PC-3 (cell line): ENCODE measurements around the gene CSNK1G1. TPM values are rescaled to one million over a fixed set of nuclear protein-coding genes. Genes with fewer than 3 reads are reported as not detected.
"Not testable (repeated sequence)": the region's sequence is repeated elsewhere in the genome, so short reads cannot be mapped to it uniquely, and the experiment has no call there.

Source experiments
- ATAC-seq: fragments of 200-7000 bp; cut with Tn5 transposase; 2 replicates; pipeline ENCODE4 v1.9.1; 2020; ENCODE audit warnings: mild to moderate bottlenecking, moderate library complexity
- BruUV-seq: library from RNA; stranded (reverse); fragments of 400-500 nt; replicated peaks from 2 replicates; lab custom pipeline; 2021; lab: Mats Ljungman, UMichigan
- CTCF ChIA-PET: fragments of 300-600 bp; sonication (Branson Sonifier 250); formaldehyde crosslinking; loops from one replicate; lab custom pipeline; 2022; ENCODE audit warnings: antibody characterized with exemption; lab: Charles Lee
- POLR2A ChIA-PET: fragments of 300-600 bp; sonication (Branson Sonifier 250); formaldehyde crosslinking; loops from one replicate; lab custom pipeline; 2022; ENCODE audit warnings: antibody characterized with exemption; ENCODE audit not compliant: unreplicated experiment; lab: Charles Lee
- DNase-seq: peaks from one replicate; pipeline ENCODE4 v3.0.0-alpha.2; 2015
- H2AFZ ChIP-seq: fragments of 300-600 bp; sonication (generic); 2 replicates; pipeline ENCODE4 v1.6.0; 2016; ENCODE audit warnings: antibody characterized with exemption, low read length
- H3F3A ChIP-seq: fragments of 300-600 bp; sonication (generic); one replicate; pipeline ENCODE4 v1.6.0; 2017; ENCODE audit warnings: antibody characterized with exemption, low read length, control low read depth, mild to moderate bottlenecking; ENCODE audit not compliant: unreplicated experiment
- H3K27ac ChIP-seq: fragments of 300-600 bp; sonication (generic); 2 replicates; pipeline ENCODE4 v1.5.1; 2016; ENCODE audit warnings: mild to moderate bottlenecking, low read length
- H3K27me3 ChIP-seq: fragments of 300-600 bp; sonication (generic); 2 replicates; pipeline ENCODE4 v1.6.1; 2016; ENCODE audit warnings: low read length, mixed read lengths
- H3K36me3 ChIP-seq: fragments of 300-600 bp; sonication (generic); 2 replicates; pipeline ENCODE4 v1.6.1; 2016; ENCODE audit warnings: low read depth, mixed run types, low read length, mixed read lengths
- H3K4me1 ChIP-seq: fragments of 300-600 bp; sonication (generic); 2 replicates; pipeline ENCODE4 v1.5.1; 2016; ENCODE audit warnings: low read length; ENCODE audit not compliant: insufficient read depth
- H3K4me2 ChIP-seq: fragments of 300-600 bp; sonication (generic); 2 replicates; pipeline ENCODE4 v1.6.0; 2016; ENCODE audit warnings: low read length
- H3K4me3 ChIP-seq: fragments of 300-600 bp; sonication (generic); 2 replicates; pipeline ENCODE4 v1.5.1; 2016; ENCODE audit warnings: mild to moderate bottlenecking, low read length, mixed read lengths
- H3K79me2 ChIP-seq: fragments of 300-600 bp; sonication (generic); 2 replicates; pipeline ENCODE4 v1.6.1; 2017; ENCODE audit warnings: low read length, mixed read lengths
- H3K9ac ChIP-seq: fragments of 300-600 bp; sonication (generic); 2 replicates; pipeline ENCODE4 v1.6.0; 2016; ENCODE audit warnings: mild to moderate bottlenecking, low read length
- H3K9me2 ChIP-seq: fragments of 300-600 bp; sonication (generic); replicated peaks from 2 replicates; pipeline ENCODE4 v1.6.1; 2016; ENCODE audit warnings: mixed run types, low read length, mixed read lengths
- H3K9me3 ChIP-seq: fragments of 300-600 bp; sonication (generic); 2 replicates; pipeline ENCODE4 v1.6.1; 2016; ENCODE audit warnings: low read length, mixed read lengths
- H4K20me1 ChIP-seq: fragments of 300-600 bp; sonication (generic); 2 replicates; pipeline ENCODE4 v1.6.1; 2016; ENCODE audit warnings: low read length, mixed read lengths
- EZH2 ChIP-seq: fragments of 300-600 bp; sonication (generic); IDR thresholded peaks from one replicate; pipeline ENCODE4 v1.6.1; 2017; ENCODE audit warnings: antibody characterized with exemption, mild to moderate bottlenecking, low read length; ENCODE audit not compliant: unreplicated experiment
- EZH2phosphoT487 ChIP-seq: fragments of 300-600 bp; sonication (generic); IDR thresholded peaks from 2 replicates; pipeline ENCODE4 v1.6.1; 2018; ENCODE audit warnings: mild to moderate bottlenecking, antibody characterized with exemption, low read length, borderline replicate concordance
- intact Hi-C: fragments of 100-400 bp; cut with micrococcal nuclease; formaldehyde crosslinking; loops from 2 replicates; pipeline ENCODE4 v1.9.0; 2023
- total RNA-seq: library from RNA; depleted of rRNA; stranded (reverse); fragments of >200 nt; gene quantifications from 2 replicates; pipeline ENCODE4 v1.2.3, GENCODE V29; 2014
- TF ChIP-seq, protein P1 (sequence below): fragments of 300-600 bp; sonication (generic); conservative IDR thresholded peaks from 2 replicates; pipeline ENCODE4 v1.5.1; 2017; ENCODE audit warnings: antibody characterized with exemption, low read depth, mild to moderate bottlenecking, low read length

CSNK1G1 gene
- total RNA-seq, 1 experiment from 2014 or later = 9.8 TPM

DNA sequence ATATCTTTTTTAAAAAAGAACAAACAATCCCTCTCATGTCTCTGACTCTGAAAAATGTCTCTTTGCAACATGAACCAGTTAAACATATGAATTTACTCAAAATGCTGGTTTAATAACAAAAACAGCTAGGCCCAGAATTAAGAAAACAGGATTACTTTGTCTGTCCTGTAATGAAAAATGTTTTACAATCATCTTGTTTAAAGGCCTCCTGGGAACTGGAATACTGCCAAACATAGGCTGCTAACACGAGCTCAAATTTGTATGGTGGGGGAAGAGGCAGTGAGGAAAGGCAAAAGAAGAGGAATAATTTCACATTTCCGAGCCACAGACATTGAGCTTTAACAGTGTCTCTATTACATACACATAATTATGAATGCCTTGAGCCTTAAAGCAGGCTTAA is 131.5 kb downstream of the CSNK1G1 start:
- Histone ChIP-seq H3K4me3 (no peak overlapping the region), H3K4me1 (peaks cover 6% of the 10 kb centered on the region; the same call in 1 of the 2 replicates), H3K9ac (no peak overlapping the region), H2AFZ (no peak overlapping the region), H3K27me3 (no peaks in the 10 kb centered on the region), H3F3A (no peaks in the 10 kb centered on the region), H3K36me3 (no peaks in the 10 kb centered on the region), H3K9me2 (no peaks in the 10 kb centered on the region), H4K20me1 (no peaks in the 10 kb centered on the region), H3K79me2 (no peaks in the 10 kb centered on the region), H3K4me2 (no peak overlapping the region), H3K27ac (no peak overlapping the region), H3K9me3 (no peaks in the 10 kb centered on the region)
- POLR2A ChIA-PET = interaction anchor here (0.5 kb wide), 1 partner anchor 11 kb away, joined by 5 read pairs; no protein-coding TSS in a partner anchor
- DNase-seq (no peak), ATAC-seq (no peak)
- TF ChIP-seq EZH2 (no peak), EZH2phosphoT487 (no peak)
- TF ChIP-seq, protein P1, sequence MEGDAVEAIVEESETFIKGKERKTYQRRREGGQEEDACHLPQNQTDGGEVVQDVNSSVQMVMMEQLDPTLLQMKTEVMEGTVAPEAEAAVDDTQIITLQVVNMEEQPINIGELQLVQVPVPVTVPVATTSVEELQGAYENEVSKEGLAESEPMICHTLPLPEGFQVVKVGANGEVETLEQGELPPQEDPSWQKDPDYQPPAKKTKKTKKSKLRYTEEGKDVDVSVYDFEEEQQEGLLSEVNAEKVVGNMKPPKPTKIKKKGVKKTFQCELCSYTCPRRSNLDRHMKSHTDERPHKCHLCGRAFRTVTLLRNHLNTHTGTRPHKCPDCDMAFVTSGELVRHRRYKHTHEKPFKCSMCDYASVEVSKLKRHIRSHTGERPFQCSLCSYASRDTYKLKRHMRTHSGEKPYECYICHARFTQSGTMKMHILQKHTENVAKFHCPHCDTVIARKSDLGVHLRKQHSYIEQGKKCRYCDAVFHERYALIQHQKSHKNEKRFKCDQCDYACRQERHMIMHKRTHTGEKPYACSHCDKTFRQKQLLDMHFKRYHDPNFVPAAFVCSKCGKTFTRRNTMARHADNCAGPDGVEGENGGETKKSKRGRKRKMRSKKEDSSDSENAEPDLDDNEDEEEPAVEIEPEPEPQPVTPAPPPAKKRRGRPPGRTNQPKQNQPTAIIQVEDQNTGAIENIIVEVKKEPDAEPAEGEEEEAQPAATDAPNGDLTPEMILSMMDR = no peak
- BruUV-seq = no TSS peak
- intact Hi-C loops = no loop called here
- CTCF ChIA-PET = interaction anchor here (0.6 kb wide), 1 partner anchor 140 kb away, joined by 3 read pairs; no protein-coding TSS in a partner anchor

DNA sequence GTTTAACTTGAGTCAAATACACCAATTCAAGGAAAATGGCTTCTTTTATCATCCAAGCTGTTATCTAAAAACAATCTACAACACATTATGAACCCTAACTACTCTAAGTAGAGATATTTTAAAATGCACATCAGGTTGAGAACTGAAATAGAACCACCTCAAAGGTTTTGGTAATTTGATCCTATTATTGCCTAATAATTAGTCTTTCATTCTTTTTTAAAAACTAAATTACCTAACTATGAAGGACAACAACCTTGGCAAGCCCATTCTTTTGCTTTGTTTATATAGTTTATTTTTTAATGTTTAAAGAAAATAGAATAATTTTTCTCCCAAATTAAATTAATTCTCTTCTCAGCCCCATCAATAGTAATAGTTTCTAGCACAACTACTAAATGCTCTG is 132.1 kb downstream of the CSNK1G1 start:
- Histone ChIP-seq H2AFZ (no peak overlapping the region), H3K9me2 (no peaks in the 10 kb centered on the region), H3K27me3 (no peaks in the 10 kb centered on the region), H3F3A (no peaks in the 10 kb centered on the region), H3K9me3 (no peaks in the 10 kb centered on the region), H3K79me2 (no peaks in the 10 kb centered on the region), H3K27ac (no peak overlapping the region), H3K4me3 (no peak overlapping the region), H3K36me3 (no peaks in the 10 kb centered on the region), H3K4me2 (no peak overlapping the region), H3K9ac (no peak overlapping the region), H4K20me1 (no peaks in the 10 kb centered on the region), H3K4me1 (peaks cover 6% of the 10 kb centered on the region; the same call in 1 of the 2 replicates)
- ATAC-seq (no peak), DNase-seq (no peak)
- no TSS peak for BruUV-seq
- ChIA-PET POLR2A (no interaction called here), CTCF (no interaction called here)
- intact Hi-C loops = no loop called here
- no peak for TF ChIP-seq EZH2
- TF ChIP-seq, protein P1 = no peak
- TF ChIP-seq EZH2phosphoT487 = no peak

DNA sequence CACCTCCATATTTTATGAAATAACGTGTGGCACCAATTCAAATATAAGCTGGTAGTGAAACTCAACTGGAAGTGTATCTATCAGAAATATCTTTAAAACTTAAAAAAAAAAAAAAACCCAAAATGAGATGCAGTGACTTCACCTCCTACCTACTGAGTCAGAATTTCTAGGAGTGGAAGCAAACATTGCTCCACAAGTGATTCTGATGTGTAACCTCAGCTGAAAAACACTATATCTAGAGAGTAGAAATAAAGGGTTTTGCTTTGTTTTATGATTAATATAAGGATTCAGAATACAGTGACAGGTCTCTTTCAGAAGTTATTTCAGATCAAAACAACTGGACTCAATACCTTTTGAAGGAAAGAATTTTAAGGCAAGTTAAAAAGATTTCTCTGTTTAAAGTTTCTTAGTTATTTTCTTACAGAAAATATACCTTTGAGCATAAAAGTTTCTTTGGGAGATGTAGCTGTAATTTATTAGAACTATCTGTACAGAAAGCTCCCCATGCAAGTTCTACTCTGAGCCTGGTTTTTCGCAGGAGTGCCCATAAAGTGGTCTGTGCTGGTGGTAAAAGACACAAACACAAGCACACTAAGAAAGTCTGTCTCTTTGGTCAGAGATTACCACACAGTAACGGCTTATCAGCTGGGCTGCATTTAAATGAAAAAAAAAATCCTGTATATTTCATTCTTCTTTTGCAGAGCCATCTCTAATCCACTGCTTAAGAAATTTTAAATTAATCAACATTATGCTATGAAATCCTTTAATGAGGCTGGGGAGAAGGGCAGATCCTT is 133.2 kb downstream of the CSNK1G1 start:
- no peak for ATAC-seq
- ChIA-PET CTCF (no interaction called here), POLR2A (interaction anchor here (0.7 kb wide), 1 partner anchor 10 kb away, joined by 9 read pairs; no protein-coding TSS in a partner anchor)
- TF ChIP-seq EZH2 = no peak
- no peak for TF ChIP-seq EZH2phosphoT487
- TF ChIP-seq, protein P1 = no peak
- no peaks in the 10 kb centered on the region for H3K27me3 ChIP-seq
- BruUV-seq = no TSS peak
- no peak overlapping the region for H2AFZ ChIP-seq
- DNase-seq = no peak
- no peaks in the 10 kb centered on the region for H3K79me2 ChIP-seq
- H3K4me2 ChIP-seq = no peak overlapping the region
- no peak overlapping the region for H3K4me3 ChIP-seq
- H3K27ac ChIP-seq = no peak overlapping the region
- H3K9me3 ChIP-seq = no peaks in the 10 kb centered on the region
- peaks cover 6% of the 10 kb centered on the region; the same call in 1 of the 2 replicates for H3K4me1 ChIP-seq
- intact Hi-C loops = no loop called here
- H4K20me1 ChIP-seq = no peaks in the 10 kb centered on the region
- no peaks in the 10 kb centered on the region for H3K36me3 ChIP-seq
- H3F3A ChIP-seq = no peaks in the 10 kb centered on the region
- H3K9ac ChIP-seq = no peak overlapping the region
- H3K9me2 ChIP-seq = no peaks in the 10 kb centered on the region

DNA sequence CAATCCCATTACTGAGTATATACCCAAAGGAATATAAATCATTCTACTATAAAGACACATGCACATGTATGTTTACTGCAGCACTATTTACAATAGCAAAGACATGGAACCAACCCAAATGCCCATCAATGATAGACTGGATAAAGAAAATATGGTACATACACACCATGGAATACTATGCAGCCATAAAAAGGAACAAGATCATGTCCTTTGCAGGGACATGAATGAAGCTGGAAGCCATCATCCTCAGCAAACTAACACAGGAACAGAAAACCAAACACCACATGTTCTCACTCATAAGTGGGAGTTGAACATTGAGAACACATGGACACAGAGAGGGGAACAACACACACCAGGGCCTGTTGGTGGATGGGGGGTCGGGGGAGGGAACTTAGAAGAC is 134.1 kb downstream of the CSNK1G1 start:
- H3K9me2 ChIP-seq, H3K27me3 ChIP-seq, H4K20me1 ChIP-seq, H2AFZ ChIP-seq, H3K4me3 ChIP-seq, POLR2A ChIA-PET, BruUV-seq, H3K9me3 ChIP-seq, intact Hi-C loops, H3K9ac ChIP-seq, H3K4me1 ChIP-seq, H3K4me2 ChIP-seq, ATAC-seq, DNase-seq, H3K79me2 ChIP-seq, H3F3A ChIP-seq, H3K27ac ChIP-seq, CTCF ChIA-PET, H3K36me3 ChIP-seq: not testable (repeated sequence)
